HG03280 (cell line): ENCODE results near the gene ADAM20.
"Not testable (repeated sequence)": the region's sequence is repeated elsewhere in the genome, so short reads cannot be mapped to it uniquely, and the experiment has no call there.

ENCODE experiments used
- ATAC-seq: cut with Tn5 transposase; IDR thresholded peaks from one replicate; pipeline ENCODE4 v1.9.1; 2021; ENCODE audit warnings: mild to moderate bottlenecking, moderate library complexity; ENCODE audit not compliant: unreplicated experiment

Gene ADAM20

GRCh38 chr14:70534904-70535303 lies at the start of gene ADAM20:
Gene ADAM20 (minus strand): TSS chr14:70535004. CDS start chr14:70524757, 10,247 bp downstream.
- ATAC-seq, result no peak

GRCh38 chr14:70576891-70577290 lies 42.1 kb upstream of the ADAM20 start:
- ATAC-seq, result no peak

GRCh38 chr14:70573050-70573449 lies 38.2 kb upstream of the ADAM20 start:
- no peak for ATAC-seq

DNA sequence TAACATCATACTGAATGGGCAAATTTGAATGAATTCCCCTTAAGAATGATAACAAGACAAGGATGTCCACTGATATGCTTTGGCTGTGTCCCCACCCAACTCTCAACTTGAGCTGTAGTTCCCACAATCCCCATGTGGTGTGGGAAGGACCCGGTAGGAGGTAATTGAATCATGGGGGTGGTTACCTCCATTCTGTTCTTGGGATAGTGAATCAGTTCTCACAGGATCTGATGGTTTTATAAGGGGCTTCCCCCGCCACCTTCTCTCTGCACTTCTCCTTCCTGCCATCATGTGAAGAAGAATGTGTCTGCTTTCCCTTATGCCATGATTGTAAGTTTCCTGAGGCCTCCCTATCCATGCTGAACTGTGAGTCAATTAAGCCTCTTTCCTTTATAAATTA lies 36.3 kb upstream of the ADAM20 start:
- ATAC-seq, result no peak

DNA sequence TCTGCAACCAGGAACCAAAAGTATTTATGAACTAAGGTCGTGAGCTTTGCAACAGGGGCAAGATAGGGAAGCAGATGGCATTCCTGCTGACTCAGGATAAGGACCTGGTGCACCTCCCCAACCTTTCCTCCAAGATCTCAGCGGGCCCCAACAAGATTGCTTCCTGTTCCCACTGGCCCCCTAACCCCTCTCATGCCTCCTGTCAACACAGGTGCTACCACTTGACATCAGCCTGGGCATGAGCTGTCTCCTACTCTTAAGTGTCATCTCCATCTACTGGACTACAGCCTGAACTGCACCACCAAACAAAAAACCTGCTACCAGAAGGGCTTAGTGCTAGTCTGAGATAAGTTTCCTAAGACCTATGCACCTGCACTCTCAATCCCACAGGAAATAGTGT lies 33.0 kb upstream of the ADAM20 start:
- ATAC-seq, result no peak

- ATAC-seq, result no peak
Observed at GRCh38 chr14:70563869-70564268, 29.1 kb upstream of the ADAM20 start.

DNA sequence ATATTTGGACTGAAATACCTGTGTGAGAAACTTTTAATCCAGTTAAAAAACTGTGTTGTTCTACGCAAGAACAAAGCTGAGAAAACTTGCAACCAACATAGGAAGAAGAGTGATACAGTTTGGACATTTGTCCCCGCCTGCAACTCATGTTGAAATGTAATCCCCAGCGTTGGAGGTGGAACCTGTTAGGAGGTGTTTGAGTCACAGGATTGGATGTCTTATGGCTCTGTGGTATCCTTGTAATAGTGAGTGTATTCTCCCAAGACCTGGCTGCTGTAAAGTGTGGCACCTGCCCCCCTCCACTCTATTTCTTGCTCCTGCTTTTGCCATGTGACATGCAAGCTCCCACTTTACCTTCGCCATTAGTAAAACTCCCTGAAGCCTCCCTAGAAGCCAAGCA lies 28.6 kb upstream of the ADAM20 start:
- no peak for ATAC-seq

DNA sequence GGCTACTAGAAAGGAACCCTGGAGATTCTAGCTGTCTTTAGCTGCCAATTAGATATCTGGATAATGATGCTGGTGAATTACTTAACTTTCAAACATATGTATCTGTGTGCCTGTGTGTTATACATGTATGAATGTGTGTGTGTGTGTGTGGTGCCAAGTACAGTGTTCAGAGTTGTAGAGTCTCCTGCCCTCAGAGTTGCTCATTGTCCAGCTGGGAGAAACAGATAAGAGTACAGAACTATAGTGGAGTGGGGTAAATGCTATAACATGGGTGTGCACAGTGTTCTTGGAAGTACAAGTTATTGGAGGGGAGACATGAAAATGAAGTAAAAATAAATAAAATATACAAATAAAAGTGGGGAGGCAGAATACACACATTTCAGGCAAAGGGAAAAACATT lies 23.6 kb upstream of the ADAM20 start:
- no peak for ATAC-seq

DNA sequence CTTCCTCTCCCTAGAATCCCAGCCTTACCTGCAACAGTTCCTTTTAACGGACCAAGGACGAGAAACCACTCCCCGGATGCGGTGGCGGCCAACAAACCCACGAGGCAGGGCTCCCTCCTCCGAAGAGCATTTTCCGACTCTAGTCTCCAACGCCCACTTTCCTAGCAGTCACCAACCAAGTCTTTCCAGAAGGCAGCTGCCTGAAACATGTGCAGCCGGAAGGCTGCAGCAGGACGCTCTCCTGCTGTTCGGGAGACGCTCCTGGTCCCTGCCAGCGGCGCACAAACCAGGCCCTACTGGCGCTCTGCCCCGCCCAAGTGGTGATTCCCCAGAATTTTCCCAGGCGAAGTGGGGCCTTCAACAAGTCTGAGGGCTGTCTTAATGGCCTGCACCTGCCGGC lies 21.1 kb upstream of the ADAM20 start:
- no peak for ATAC-seq

GRCh38 chr14:70538087-70538486 lies 3.3 kb upstream of the ADAM20 start:
- no peak for ATAC-seq

GRCh38 chr14:70536830-70537229 lies 2.0 kb upstream of the ADAM20 start:
- ATAC-seq, result no peak

DNA sequence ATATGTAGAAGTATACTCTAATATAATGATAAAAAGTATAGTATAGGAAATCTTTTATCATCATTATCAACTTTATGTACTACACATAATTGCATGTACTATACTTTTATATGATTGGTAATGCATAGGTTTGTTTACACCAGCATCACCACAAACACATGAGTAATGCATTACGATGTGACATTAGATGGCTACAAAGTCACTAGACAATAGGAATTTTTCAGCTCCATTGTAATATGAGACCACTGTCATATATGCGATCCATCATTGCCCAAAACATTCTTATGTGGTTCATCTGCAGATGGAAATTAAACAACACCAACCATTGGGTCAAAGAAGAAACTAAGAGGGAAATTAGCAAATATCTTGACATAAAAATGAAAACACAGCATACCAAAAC lies 4.4 kb downstream of the ADAM20 start:
- ATAC-seq, result no peak

DNA sequence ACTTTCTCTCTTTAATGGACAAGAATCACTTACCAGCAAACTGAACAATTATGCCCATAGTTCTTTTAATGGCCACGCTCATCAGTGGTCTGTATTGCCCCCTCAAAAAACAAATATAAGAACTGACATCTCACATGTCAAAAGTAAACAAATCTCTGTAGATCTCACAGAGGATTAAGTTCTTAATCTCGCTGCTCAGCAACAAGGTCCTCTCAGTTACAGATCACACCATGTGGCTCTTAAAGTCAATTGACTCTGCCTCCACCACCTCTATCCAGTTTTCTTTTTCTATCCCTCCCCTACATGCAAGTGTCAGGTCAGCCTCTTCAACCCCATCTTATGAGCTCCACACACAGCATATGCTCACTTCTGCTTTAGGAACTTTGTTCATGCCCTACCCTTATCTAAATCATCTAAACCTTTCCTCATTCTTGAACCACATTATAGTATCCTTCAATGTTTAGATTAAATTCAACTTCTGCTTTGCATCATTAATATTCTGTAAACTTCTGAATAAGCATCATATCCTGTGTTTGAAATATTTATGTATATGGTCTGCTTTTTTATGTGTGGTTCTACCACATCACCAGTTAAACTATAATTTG lies 7.2 kb downstream of the ADAM20 start:
- ATAC-seq, result no peak

DNA sequence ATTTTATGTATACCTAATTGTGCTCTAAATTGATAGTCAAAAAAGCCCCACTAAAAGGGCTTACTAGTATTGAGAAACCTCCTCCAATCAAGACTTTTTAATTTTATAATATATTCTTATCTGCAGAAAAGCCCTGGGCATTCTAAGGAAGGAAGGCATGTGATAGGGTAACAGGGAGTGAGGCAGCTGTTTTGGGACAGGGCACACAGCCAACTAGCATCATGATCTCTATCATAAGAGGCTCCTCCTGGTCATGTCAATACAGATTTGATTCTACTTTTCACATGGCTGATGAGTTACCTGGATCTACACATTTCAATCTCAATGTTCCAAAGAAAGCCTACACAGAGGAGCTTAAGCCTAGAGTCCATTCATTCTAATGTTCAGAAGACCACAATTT lies 9.1 kb downstream of the ADAM20 start:
- no peak for ATAC-seq

GRCh38 chr14:70515811-70516210 lies 19.0 kb downstream of the ADAM20 start:
- ATAC-seq, result no peak

- ATAC-seq, result no peak
Observed at GRCh38 chr14:70514168-70515069, 20.4 kb downstream of the ADAM20 start.

GRCh38 chr14:70498191-70498590 lies 36.6 kb downstream of the ADAM20 start:
- ATAC-seq, result no peak

GRCh38 chr14:70489579-70490200 lies 45.1 kb downstream of the ADAM20 start:
- no peak for ATAC-seq

DNA sequence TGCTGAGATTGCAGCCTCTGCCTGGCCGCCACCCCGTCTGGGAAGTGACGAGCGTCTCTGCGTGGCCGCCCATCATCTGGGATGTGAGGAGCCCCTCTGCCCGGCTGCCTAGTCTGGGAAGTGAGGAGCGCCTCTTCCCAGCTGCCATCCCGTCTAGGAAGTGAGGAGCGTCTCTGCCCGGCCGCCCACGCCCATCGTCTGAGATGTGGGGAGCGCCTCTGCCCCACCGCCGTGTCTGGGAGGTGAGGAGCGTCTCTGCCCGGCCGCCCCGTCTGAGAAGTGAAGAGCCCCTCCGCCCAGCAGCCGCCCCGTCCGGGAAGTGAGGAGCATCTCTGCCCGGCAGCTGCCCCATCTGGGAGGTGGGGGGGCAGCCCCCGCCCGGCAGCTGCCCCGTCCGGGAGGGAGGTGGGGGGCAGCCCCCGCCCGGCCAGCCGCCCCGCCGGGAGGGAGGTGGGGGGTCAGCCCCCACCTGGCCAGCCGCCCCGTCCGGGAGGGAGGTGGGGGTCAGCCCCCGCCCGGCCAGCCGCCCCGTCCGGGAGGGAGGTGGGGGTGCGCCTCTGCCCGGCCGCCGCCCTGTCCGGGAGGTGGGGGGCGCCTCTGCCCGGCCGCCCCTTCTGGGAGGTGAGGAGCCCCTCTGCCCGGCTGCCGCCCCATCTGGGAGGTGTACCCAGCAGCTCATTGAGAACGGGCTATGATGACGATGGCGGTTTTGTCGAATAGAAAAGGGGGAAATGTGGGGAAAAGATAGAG lies 57.3 kb downstream of the ADAM20 start:
- not testable (repeated sequence) for ATAC-seq

GRCh38 chr14:70475459-70475858 lies 59.3 kb downstream of the ADAM20 start:
- ATAC-seq, result not testable (repeated sequence)

GRCh38 chr14:70473825-70474224 lies 61.0 kb downstream of the ADAM20 start:
- no peak for ATAC-seq
